Small intestine (tissue), 7 donors: ENCODE data around the gene MYOCOS. TPM values are rescaled to one million over a fixed set of nuclear protein-coding genes. Genes with fewer than 3 reads are reported as not detected.
A peak's percentile ranks its signal among the peaks of the same experiment; 100 is the strongest.

Source experiments
- DNase-seq, 2 donors: peaks; one replicate each; pipeline versions ENCODE4 v3.0.0 to v3.0.0-alpha.2; 2013
- FAIRE-seq: peaks from 2 replicates; lab custom pipeline; 2012; peaks lifted over from hg19 to GRCh38; lab: Jason Lieb, UNC
- H3K27ac ChIP-seq, 3 donors: one replicate each; pipeline ENCODE4 v1.5.1; 2013; ENCODE audit warnings: low read length in 2 of 3, mild to moderate bottlenecking in 2 of 3, control low read depth in 1 of 3, inconsistent platforms in 1 of 3, low read depth in 1 of 3, moderate library complexity in 1 of 3
- H3K27me3 ChIP-seq, 3 donors: one replicate each; pipeline ENCODE4 v1.6.1; 2013; ENCODE audit warnings: low read length in 3 of 3, inconsistent platforms in 1 of 3; ENCODE audit not compliant: control insufficient read depth in 3 of 3, insufficient read depth in 3 of 3
- H3K36me3 ChIP-seq, 3 donors: one replicate each; pipeline ENCODE4 v1.6.1; 2013; ENCODE audit warnings: low read length in 3 of 3, inconsistent platforms in 1 of 3, low read depth in 1 of 3, mild to moderate bottlenecking in 1 of 3, moderate library complexity in 1 of 3; ENCODE audit not compliant: control insufficient read depth in 3 of 3, insufficient read depth in 2 of 3
- H3K4me1 ChIP-seq, 3 donors: one replicate each; pipeline ENCODE4 v1.6.1; 2013; ENCODE audit warnings: low read length in 2 of 3, inconsistent platforms in 1 of 3, low read depth in 1 of 3, mild to moderate bottlenecking in 1 of 3, moderate library complexity in 1 of 3; ENCODE audit not compliant: control insufficient read depth in 3 of 3, insufficient read depth in 2 of 3
- H3K4me3 ChIP-seq, 3 donors: one replicate each; pipeline ENCODE4 v1.5.1; 2013; ENCODE audit warnings: low read length in 3 of 3, control low read depth in 1 of 3, inconsistent platforms in 1 of 3, low read depth in 1 of 3, mild to moderate bottlenecking in 1 of 3, moderate library complexity in 1 of 3
- H3K9me3 ChIP-seq, 2 donors: one replicate each; pipeline ENCODE4 v1.6.1; 2013; ENCODE audit warnings: low read depth in 1 of 2, low read length in 1 of 2; ENCODE audit not compliant: control insufficient read depth in 2 of 2, insufficient read depth in 1 of 2
- WGBS, 3 donors: extraction: QIAGEN DNeasy Blood & Tissue Kit; methylation state at CpG; one replicate each; pipeline ENCODE4 v1.1.7; 2013; 5-methylcytosine and 5-hydroxymethylcytosine counted together
- polyA plus RNA-seq, 4 donors: library from polyadenylated mRNA; stranded (reverse) in 3 of 4; unstranded in 1 of 4; fragments of 200-250 nt in 3 of 4; fragments of 120-200 nt in 1 of 4; gene quantifications; one replicate each; pipeline versions ENCODE4 v1.2.1 to v1.2.3, GENCODE V29; 2013
- donor health status: healthy with polysubstance abuse.
- donor health status: control.
- donor health status: control.
- donor health status: Bipolar disorder and iron deficiency.
- donor health status: healthy.

Gene MYOCOS
- polyA plus RNA-seq, 4 donors = not detected

DNA sequence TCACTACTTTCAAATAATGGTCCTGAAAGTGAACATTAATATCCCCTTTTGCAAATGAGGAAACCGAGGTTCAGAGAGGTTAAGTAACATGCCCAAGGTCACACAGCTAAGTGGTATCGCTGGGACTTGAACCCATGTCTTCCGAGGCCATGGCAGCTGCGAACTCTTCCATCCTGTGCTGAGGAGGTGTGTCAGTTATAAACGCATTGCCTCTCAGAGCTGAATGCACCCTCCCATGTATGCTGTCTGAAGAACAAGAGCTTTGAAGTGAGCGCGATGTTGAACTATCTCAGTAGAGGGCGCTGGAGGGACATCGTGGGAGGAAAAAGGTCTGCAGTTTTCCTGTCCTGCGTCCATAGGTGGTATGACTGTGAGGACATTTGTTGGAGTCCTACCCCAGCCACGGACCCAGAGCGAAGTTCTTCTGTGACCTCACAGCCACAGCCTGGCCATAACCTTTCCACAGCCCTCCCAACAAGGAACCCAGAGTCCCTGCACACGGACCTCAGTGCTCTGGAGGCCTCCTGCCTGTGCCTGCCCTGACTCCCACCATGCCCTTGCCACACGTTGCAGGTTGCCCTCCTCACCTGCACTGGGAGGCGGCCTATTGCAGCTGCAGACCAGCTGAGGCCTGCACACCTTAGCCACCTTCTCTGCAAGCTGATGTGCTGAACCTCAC is 22.9 kb downstream of the MYOCOS start:
- Histone ChIP-seq H3K27ac (peak overlapping the region in 1 of 3 donors; percentile 11), H3K4me3 (no peak overlapping the region), H3K27me3 (peaks cover 0 to 3% (median 0%) of the 10 kb centered on the region in 3 donors), H3K36me3 (no peaks in the 10 kb centered on the region), H3K9me3 (no peaks in the 10 kb centered on the region), H3K4me1 (no peaks in the 10 kb centered on the region)
- FAIRE-seq = no peak
- DNase-seq = peak; percentile 92
- WGBS, 3 donors = 12 to 18% (median 13%) methylated on average over 15 of the region's 15 CpGs

DNA sequence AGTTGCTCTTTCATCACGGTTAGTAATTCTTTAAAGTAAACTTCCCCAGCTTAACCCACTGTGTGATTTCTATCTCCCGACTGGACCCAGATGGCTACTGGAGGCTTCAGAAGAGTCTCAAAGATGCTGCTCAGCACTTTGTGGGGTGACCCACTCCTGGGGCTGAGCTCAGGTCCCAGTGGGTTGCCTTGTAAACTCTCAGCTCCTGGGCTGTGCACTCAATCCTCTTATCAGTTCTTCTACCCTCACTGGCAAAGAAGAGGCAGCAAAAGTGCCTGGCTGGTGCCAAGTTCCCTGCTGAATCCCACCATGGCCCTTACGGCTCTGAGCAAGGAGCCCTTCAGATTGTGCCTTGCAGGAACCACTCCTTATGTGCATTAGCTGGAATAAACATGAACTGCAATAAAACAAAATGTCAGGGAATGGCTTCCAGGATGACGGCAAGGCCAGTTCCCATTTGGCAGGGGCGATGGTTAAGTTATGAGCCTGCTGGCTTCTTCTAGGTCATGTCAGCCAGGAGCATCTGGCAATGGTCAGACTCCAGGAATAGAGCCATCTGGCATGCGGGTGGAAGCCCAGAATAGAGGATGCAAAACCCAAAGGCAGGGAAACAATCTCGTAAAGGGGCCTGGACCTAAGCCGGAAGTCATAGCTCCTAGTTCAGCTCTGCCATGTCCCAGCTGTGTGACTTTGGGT is 23.7 kb downstream of the MYOCOS start:
- H3K4me1 ChIP-seq = no peaks in the 10 kb centered on the region
- H3K27me3 ChIP-seq = peaks cover 0 to 3% (median 0%) of the 10 kb centered on the region in 3 donors
- no peak for DNase-seq
- no peaks in the 10 kb centered on the region for H3K9me3 ChIP-seq
- peak overlapping the region in 1 of 3 donors; percentile 4 for H3K27ac ChIP-seq
- H3K36me3 ChIP-seq = no peaks in the 10 kb centered on the region
- 55 to 70% (median 68%) methylated on average over 8 of the region's 8 CpGs for WGBS, 3 donors
- H3K4me3 ChIP-seq = no peak overlapping the region
- no peak for FAIRE-seq

DNA sequence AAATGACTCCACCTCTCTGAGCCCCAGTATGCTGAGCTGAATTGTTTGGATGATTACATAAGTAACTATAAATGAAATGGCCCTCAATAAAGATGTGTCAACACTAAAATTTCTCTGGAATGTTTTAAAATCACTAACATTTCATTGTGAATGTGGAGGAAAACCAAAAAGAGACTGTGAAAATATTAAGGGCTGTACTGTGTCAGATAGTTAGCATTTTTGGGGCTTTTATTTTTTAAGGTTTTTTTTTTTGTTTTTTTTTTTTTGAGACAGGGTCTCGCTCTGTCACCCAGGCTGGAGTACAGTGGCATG is 24.2 kb downstream of the MYOCOS start:
- Histone ChIP-seq H3K36me3 (no peaks in the 10 kb centered on the region), H3K27ac (no peak overlapping the region), H3K27me3 (peaks cover 0 to 3% (median 0%) of the 10 kb centered on the region in 3 donors), H3K4me1 (no peaks in the 10 kb centered on the region), H3K9me3 (no peaks in the 10 kb centered on the region), H3K4me3 (no peak overlapping the region)
- WGBS, 3 donors = 76 to 90% (median 90%) methylated on average over 1 of the region's 1 CpG
- no peak for FAIRE-seq
- no peak for DNase-seq

DNA sequence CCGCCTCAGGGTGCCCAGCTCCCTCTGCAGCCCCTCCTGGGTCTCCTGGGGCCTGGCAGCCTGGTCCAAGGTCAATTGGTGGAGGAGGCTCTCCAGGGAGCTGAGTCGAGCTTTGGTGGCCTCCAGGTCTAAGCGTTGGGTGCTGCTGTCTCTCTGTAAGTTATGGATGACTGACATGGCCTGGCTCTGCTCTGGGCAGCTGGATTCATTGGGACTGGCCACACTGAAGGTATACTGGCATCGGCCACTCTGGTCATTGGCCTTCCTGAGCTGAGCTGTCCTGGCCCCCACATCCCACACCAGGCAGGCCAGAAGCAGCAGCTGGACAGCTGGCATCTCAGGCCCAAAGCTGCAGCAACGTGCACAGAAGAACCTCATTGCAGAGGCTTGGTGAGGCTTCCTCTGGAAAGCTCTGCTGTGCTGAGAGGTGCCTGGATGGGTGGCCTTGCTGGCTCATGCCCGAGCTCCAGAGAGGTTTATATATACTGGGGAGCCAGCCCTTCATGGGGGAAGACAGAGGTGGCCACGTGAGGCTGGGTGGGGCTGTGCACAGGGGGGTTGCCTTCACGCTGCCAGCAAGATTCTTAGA is 30.3 kb downstream of the MYOCOS start, which contains the start of gene MYOC:
TSS of gene MYOC (minus strand) at position 455 of the 589 bp plus-strand sequence. CDS start at position 378, 77 bp downstream.
- WGBS, 3 donors = 71 to 74% (median 72%) methylated on average over 8 of the region's 8 CpGs
- no peak for FAIRE-seq

DNA sequence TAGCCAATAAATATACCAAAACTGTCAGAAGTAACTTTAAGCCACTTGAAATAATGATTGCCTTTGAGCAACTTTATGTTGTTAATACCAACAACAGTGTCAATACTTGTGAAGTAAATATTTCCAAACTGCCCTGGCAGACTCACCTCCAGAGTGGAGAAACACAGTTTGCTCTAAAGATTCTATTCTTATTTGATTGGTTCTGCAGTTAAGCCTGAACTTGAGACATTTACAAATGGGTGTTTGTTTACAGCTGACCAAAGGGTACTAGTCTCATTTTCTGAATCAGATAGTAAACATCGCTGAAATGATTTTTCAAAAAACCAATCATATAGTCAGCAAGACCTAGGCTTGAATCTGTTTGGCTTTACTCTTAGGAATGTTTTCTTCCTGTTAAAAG is 31.8 kb downstream of the MYOCOS start:
- Histone ChIP-seq H3K27me3 (peaks cover 0 to 12% (median 0%) of the 10 kb centered on the region in 3 donors), H3K4me3 (no peak overlapping the region), H3K27ac (peak overlapping the region in 1 of 3 donors; percentile 57), H3K4me1 (peaks cover 0 to 10% (median 0%) of the 10 kb centered on the region in 3 donors), H3K9me3 (no peaks in the 10 kb centered on the region), H3K36me3 (no peaks in the 10 kb centered on the region)
- 32 to 54% (median 36%) methylated on average over 1 of the region's 1 CpG for WGBS, 3 donors
- FAIRE-seq (no peak), DNase-seq (no peak)

More for the DNA sequence above, 30.3 kb downstream of the MYOCOS start, which contains the start of gene MYOC:
- no peak within 1 kb of the TSS for H3K4me3 ChIP-seq
- peaks cover 0 to 12% (median 0%) of the 10 kb centered on the region in 3 donors for H3K27me3 ChIP-seq
- H3K27ac ChIP-seq = no peak within 1 kb of the TSS
- H3K9me3 ChIP-seq = no peaks in the 10 kb centered on the region
- peaks cover 0 to 10% (median 0%) of the 10 kb centered on the region in 3 donors for H3K4me1 ChIP-seq
- no peaks in the 10 kb centered on the region for H3K36me3 ChIP-seq
- no peak for DNase-seq

DNA sequence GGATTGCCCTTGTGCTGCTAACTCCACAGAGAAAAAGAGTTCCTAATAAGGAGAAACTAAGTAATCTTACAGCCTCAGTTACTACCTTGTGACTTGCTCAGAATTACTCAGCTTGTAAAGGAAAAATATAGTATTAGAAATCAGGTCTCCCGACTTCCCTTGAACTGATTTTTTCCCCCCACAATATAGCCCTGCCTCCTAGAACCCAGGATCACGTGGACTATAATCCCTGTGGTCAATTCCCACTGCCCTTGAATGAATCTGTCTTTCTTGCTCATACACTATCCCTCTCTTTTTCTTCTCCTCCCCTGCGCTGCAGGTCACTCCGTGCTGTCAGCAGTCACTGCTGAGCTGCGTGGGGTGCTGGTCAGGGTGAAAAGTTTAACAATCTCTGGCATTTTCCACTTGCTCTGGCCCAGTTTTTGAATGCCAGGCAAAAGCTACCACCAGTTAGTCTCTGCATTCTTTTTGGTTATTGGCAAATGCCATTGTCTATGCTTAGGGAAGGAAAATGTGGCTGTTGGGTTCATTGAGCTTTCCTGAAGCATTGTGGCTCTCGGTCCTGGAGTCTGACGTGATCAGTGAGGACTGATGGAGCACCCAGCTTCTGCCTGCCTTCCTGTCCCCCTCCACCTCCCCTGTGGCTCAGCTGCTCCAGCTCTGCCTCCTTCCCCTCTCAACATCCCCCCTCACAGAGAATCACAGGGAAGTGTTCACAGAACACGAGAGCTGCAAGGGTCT is 32.3 kb downstream of the MYOCOS start:
- FAIRE-seq (no peak), DNase-seq (no peak)
- Histone ChIP-seq H3K27ac (peak overlapping the region in 2 of 3 donors; percentile 56 to 57), H3K4me1 (peaks cover 0 to 10% (median 0%) of the 10 kb centered on the region in 3 donors), H3K36me3 (no peaks in the 10 kb centered on the region), H3K27me3 (peaks cover 0 to 12% (median 0%) of the 10 kb centered on the region in 3 donors), H3K9me3 (no peaks in the 10 kb centered on the region), H3K4me3 (no peak overlapping the region)
- 62 to 73% (median 68%) methylated on average over 8 of the region's 8 CpGs for WGBS, 3 donors

DNA sequence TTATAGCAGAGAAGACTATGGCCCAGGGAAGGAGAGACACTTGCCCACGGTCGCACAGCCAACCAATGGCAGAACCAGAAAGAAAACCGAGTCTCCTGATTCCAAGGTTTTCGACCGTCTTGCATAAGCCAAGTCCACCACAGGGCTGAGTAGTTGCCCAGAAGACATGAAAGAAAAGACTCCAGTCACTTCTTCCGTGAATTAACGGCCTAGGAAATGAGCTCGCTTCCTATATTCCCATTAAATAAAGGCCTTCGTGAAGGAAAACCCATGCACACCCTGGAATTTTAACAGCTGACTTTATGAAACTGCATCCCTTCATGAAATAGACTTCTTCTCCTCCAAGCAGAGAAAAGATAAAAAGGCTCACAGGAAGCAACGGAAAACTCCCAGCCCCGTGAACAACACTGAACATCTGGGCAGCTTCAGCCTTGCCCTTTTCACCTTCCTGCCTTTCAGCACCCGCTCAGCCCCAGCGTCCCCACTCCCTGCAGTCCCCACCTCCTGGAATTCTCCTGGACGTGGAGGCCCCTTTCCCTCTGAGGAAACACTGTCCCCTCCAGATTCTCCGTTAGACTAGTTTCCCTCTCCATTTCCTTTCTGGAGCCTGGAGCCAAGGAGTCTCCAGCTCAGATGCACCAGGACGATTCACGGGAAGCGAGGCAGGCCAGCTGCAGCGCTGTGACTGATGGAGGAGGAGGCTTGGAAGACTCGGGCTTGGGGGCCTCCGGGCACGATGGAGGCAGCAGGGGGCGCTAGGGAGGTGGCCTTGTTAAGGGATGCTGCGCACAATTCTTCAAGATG is 33.1 kb downstream of the MYOCOS start:
- 33 to 59% (median 48%) methylated on average over 24 of the region's 24 CpGs for WGBS, 3 donors
- Histone ChIP-seq H3K27ac (peak overlapping the region in 2 of 3 donors; percentile 56 to 57), H3K9me3 (no peaks in the 10 kb centered on the region), H3K4me1 (peaks cover 0 to 10% (median 0%) of the 10 kb centered on the region in 3 donors), H3K27me3 (peaks cover 0 to 12% (median 0%) of the 10 kb centered on the region in 3 donors), H3K4me3 (no peak overlapping the region), H3K36me3 (no peaks in the 10 kb centered on the region)
- FAIRE-seq (no peak), DNase-seq (peak; percentile 23 to 49)
